ENCODE results near the gene MED13L.

Gene MED13L

GRCh38 chr12:116155383-116155782 lies 122.1 kb downstream of the MED13L start:
- no peak overlapping the region for H3K4me2 ChIP-seq (ENCODE audit: low read depth, low read length, poor library complexity, severe bottlenecking)
- no peaks in the 10 kb centered on the region for H3K9me2 ChIP-seq (replicated peaks; ENCODE audit: insufficient read depth, low read length)
- H3K27me3 ChIP-seq (ENCODE audit: low read length), result no peaks in the 10 kb centered on the region
- no peak overlapping the region for H3K9ac ChIP-seq (ENCODE audit: low read length)
- no peak overlapping the region for H3K27ac ChIP-seq (ENCODE audit: low read depth, low read length)
- no peak overlapping the region for H3K4me3 ChIP-seq (ENCODE audit: insufficient read depth, low read length, poor library complexity, severe bottlenecking)
- no peaks in the 10 kb centered on the region for H3K9me3 ChIP-seq (ENCODE audit: insufficient read depth, low read length)
- no peaks in the 10 kb centered on the region for H3F3A ChIP-seq (ENCODE audit: insufficient read depth)
- H3K36me3 ChIP-seq (ENCODE audit: low read length), result no peaks in the 10 kb centered on the region
- H4K20me1 ChIP-seq (ENCODE audit: low read depth, low read length), result peaks cover 32% of the 10 kb centered on the region
- no peak overlapping the region for H2AFZ ChIP-seq (ENCODE audit: low read depth, low read length, severe bottlenecking)
- 0 out of 2 replicates have a peak, but pooled peaks cover 10% of the 10 kb centered on the region for H3K79me2 ChIP-seq (ENCODE audit: insufficient read depth, low read length)
- TF ChIP-seq EZH2phosphoT487 (conservative IDR thresholded peaks at IDR 0.05; ENCODE audit: low read length) (no peak), CTCF (IDR thresholded peaks at IDR 0.05; ENCODE audit: insufficient read depth, low read length, poor library complexity, severe bottlenecking) (no peak)

- H3K4me3 ChIP-seq (ENCODE audit: insufficient read depth, low read length, poor library complexity, severe bottlenecking), result no peak overlapping the region
- TF ChIP-seq EZH2phosphoT487 (conservative IDR thresholded peaks at IDR 0.05; ENCODE audit: low read length), result no peak
- no peak for TF ChIP-seq CTCF (IDR thresholded peaks at IDR 0.05; ENCODE audit: insufficient read depth, low read length, poor library complexity, severe bottlenecking)
- H4K20me1 ChIP-seq (ENCODE audit: low read depth, low read length), result peaks cover 24% of the 10 kb centered on the region
- H3K79me2 ChIP-seq (ENCODE audit: insufficient read depth, low read length), result 0 out of 2 replicates have a peak, but pooled peaks cover 7% of the 10 kb centered on the region
- no peak overlapping the region for H3K4me2 ChIP-seq (ENCODE audit: low read depth, low read length, poor library complexity, severe bottlenecking)
- no peak overlapping the region for H3K27ac ChIP-seq (ENCODE audit: low read depth, low read length)
- no peak overlapping the region for H3K9ac ChIP-seq (ENCODE audit: low read length)
- H3K9me3 ChIP-seq (ENCODE audit: insufficient read depth, low read length), result no peaks in the 10 kb centered on the region
- H3K27me3 ChIP-seq (ENCODE audit: low read length), result no peaks in the 10 kb centered on the region
- no peaks in the 10 kb centered on the region for H3K36me3 ChIP-seq (ENCODE audit: low read length)
- no peaks in the 10 kb centered on the region for H3K9me2 ChIP-seq (replicated peaks; ENCODE audit: insufficient read depth, low read length)
- H2AFZ ChIP-seq (ENCODE audit: low read depth, low read length, severe bottlenecking), result no peak overlapping the region
- H3F3A ChIP-seq (ENCODE audit: insufficient read depth), result no peaks in the 10 kb centered on the region
These were observed 123.5 kb downstream of the MED13L start for GRCh38 chr12:116153983-116154382.

GRCh38 chr12:116153113-116153512 lies 124.4 kb downstream of the MED13L start:
- 0 out of 2 replicates have a peak, but pooled peaks cover 4% of the 10 kb centered on the region for H3K79me2 ChIP-seq (ENCODE audit: insufficient read depth, low read length)
- H3K4me2 ChIP-seq (ENCODE audit: low read depth, low read length, poor library complexity, severe bottlenecking), result no peak overlapping the region
- no peak for TF ChIP-seq EZH2phosphoT487 (conservative IDR thresholded peaks at IDR 0.05; ENCODE audit: low read length)
- TF ChIP-seq CTCF (IDR thresholded peaks at IDR 0.05; ENCODE audit: insufficient read depth, low read length, poor library complexity, severe bottlenecking), result no peak
- no peaks in the 10 kb centered on the region for H3K9me2 ChIP-seq (replicated peaks; ENCODE audit: insufficient read depth, low read length)
- H3K9ac ChIP-seq (ENCODE audit: low read length), result no peak overlapping the region
- H2AFZ ChIP-seq (ENCODE audit: low read depth, low read length, severe bottlenecking), result no peak overlapping the region
- no peak overlapping the region for H3K27ac ChIP-seq (ENCODE audit: low read depth, low read length)
- H3K4me3 ChIP-seq (ENCODE audit: insufficient read depth, low read length, poor library complexity, severe bottlenecking), result no peak overlapping the region
- H3K36me3 ChIP-seq (ENCODE audit: low read length), result no peaks in the 10 kb centered on the region
- no peaks in the 10 kb centered on the region for H3F3A ChIP-seq (ENCODE audit: insufficient read depth)
- H3K9me3 ChIP-seq (ENCODE audit: insufficient read depth, low read length), result no peaks in the 10 kb centered on the region
- H3K27me3 ChIP-seq (ENCODE audit: low read length), result no peaks in the 10 kb centered on the region
- peaks cover 16% of the 10 kb centered on the region for H4K20me1 ChIP-seq (ENCODE audit: low read depth, low read length)

Measured in SU-DHL-6 (cell line).